ENCODE measurements around the gene AFG3L2.

The AFG3L2 gene

GRCh38 chr18:12335503-12335902 lies 41.5 kb downstream of the AFG3L2 start:
- no peak for TF ChIP-seq CTCF (IDR thresholded peaks at IDR 0.05; ENCODE audit: insufficient read depth, low read depth, low read length, missing control alignments)
- DNase-seq (ENCODE audit: low read depth), result no peak
- no peak overlapping the region for H3K4me3 ChIP-seq (ENCODE audit: low read length)

- TF ChIP-seq CTCF (IDR thresholded peaks at IDR 0.05; ENCODE audit: insufficient read depth, low read depth, low read length, missing control alignments), result no peak
- DNase-seq (ENCODE audit: low read depth), result no peak
- H3K4me3 ChIP-seq (ENCODE audit: low read length), result no peak overlapping the region
Measured at GRCh38 chr18:12334863-12335262, 42.2 kb downstream of the AFG3L2 start.

GRCh38 chr18:12334366-12334808 lies 42.6 kb downstream of the AFG3L2 start:
- DNase-seq (ENCODE audit: low read depth), result no peak
- TF ChIP-seq CTCF (IDR thresholded peaks at IDR 0.05; ENCODE audit: insufficient read depth, low read depth, low read length, missing control alignments), result no peak
- H3K4me3 ChIP-seq (ENCODE audit: low read length), result no peak overlapping the region

GRCh38 chr18:12333506-12334290 lies 43.3 kb downstream of the AFG3L2 start:
- TF ChIP-seq CTCF (IDR thresholded peaks at IDR 0.05; ENCODE audit: insufficient read depth, low read depth, low read length, missing control alignments), result no peak
- H3K4me3 ChIP-seq (ENCODE audit: low read length), result no peak overlapping the region
- no peak for DNase-seq (ENCODE audit: low read depth)

GRCh38 chr18:12330766-12331165 lies 46.3 kb downstream of the AFG3L2 start:
- no peak overlapping the region for H3K4me3 ChIP-seq (ENCODE audit: low read length)
- no peak for DNase-seq (ENCODE audit: low read depth)
- TF ChIP-seq CTCF (IDR thresholded peaks at IDR 0.05; ENCODE audit: insufficient read depth, low read depth, low read length, missing control alignments), result no peak

- TF ChIP-seq CTCF (IDR thresholded peaks at IDR 0.05; ENCODE audit: insufficient read depth, low read depth, low read length, missing control alignments), result no peak
- H3K4me3 ChIP-seq (ENCODE audit: low read length), result no peak overlapping the region
Measured at GRCh38 chr18:12329125-12329698, 47.8 kb downstream of the AFG3L2 start.

More at GRCh38 chr18:12329125-12329698, 47.8 kb downstream of the AFG3L2 start:
- no peak for DNase-seq (ENCODE audit: low read depth)
